ENCODE results near the gene PCED1B. TPM values are rescaled to one million over a fixed set of nuclear protein-coding genes. Genes with fewer than 3 reads are reported as not detected.

PCED1B gene
- polyA plus RNA-seq, 1 donor (not counting 4 experiments of a cell fraction or from before 2014, with no cell fraction given): 3.2 TPM

DNA sequence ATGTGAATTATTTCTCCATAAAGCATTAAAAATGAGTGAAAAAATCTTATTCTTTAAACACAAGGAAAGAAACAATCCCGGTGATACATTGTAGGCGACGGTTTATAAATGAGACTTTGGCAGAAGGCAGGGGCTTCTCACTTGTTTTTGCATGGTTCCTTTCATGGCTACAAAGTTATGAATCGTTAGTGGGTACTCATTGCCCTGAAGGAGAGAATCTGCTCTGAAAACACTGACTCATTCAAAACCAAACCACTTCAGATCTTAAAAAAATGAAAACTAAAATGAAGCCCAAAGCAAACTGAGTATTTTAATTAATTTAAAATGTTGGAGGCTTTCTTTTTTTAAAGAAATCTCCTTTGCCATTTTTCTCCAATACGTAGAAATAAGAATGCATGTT lies 41.7 kb downstream of the PCED1B start:
- H3K4me2 ChIP-seq (ENCODE audit: control insufficient read depth, extremely low read depth, insufficient read depth, low read depth, low read length): no peak overlapping the region

GRCh38 chr12:47122602-47123001 lies 43.2 kb downstream of the PCED1B start:
- Histone ChIP-seq H3K9ac (ENCODE audit: control insufficient read depth, extremely low read depth, insufficient read depth, low read length) (no peak overlapping the region), H3K36me3 (ENCODE audit: control insufficient read depth in 2 of 2, extremely low read depth in 1 of 2, insufficient read depth in 2 of 2, low read length in 2 of 2) (no peaks in the 10 kb centered on the region)
- dilution Hi-C loops (cut with MboI; ENCODE audit: extremely low pct_ligation_motif_present, low sequenced_read_pairs): no loop called here

More for the DNA sequence above, 41.7 kb downstream of the PCED1B start:
- dilution Hi-C loops (cut with MboI; ENCODE audit: extremely low pct_ligation_motif_present, low sequenced_read_pairs): no loop called here
- H2AFZ ChIP-seq (ENCODE audit: control insufficient read depth, low read length): no peak overlapping the region
- TF ChIP-seq CTCF (optimal IDR thresholded peaks at IDR 0.05 in 1 of 3, IDR thresholded peaks at IDR 0.05 in 1 of 3, conservative IDR thresholded peaks at IDR 0.05 in 1 of 3; ENCODE audit: extremely low read depth in 1 of 3, insufficient read depth in 2 of 3, low read length in 3 of 3) (no peak), EZH2 (IDR thresholded peaks at IDR 0.05; ENCODE audit: low read length) (no peak)
- H4K20me1 ChIP-seq (ENCODE audit: control insufficient read depth, extremely low read depth, insufficient read depth, low read length): no peaks in the 10 kb centered on the region
- H3K27me3 ChIP-seq (ENCODE audit: control insufficient read depth, extremely low read depth, insufficient read depth, low read length): no peaks in the 10 kb centered on the region
- H3K36me3 ChIP-seq (ENCODE audit: control insufficient read depth in 2 of 2, extremely low read depth in 1 of 2, insufficient read depth in 2 of 2, low read length in 2 of 2): no peaks in the 10 kb centered on the region
- H3K9me3 ChIP-seq (ENCODE audit: control insufficient read depth, low read depth, low read length): peaks cover 2% of the 10 kb centered on the region
- H3K27ac ChIP-seq (ENCODE audit: control insufficient read depth, insufficient read depth, low read length): no peak overlapping the region
- H3K4me1 ChIP-seq (ENCODE audit: control insufficient read depth, extremely low read depth, insufficient read depth, low read length): peaks cover 13% of the 10 kb centered on the region
- H3K79me2 ChIP-seq (ENCODE audit: control insufficient read depth, insufficient read depth, low read length): no peaks in the 10 kb centered on the region
- no peaks in the 10 kb centered on the region for H3K9me1 ChIP-seq (ENCODE audit: control insufficient read depth, extremely low read depth, insufficient read depth, low read length)
- no peak overlapping the region for H3K9ac ChIP-seq (ENCODE audit: control insufficient read depth, extremely low read depth, insufficient read depth, low read length)
- DNase-seq (ENCODE audit: low read depth, low spot score): no peak
- no peak overlapping the region for H3K4me3 ChIP-seq (ENCODE audit: control insufficient read depth in 2 of 3, extremely low read depth in 1 of 3, insufficient read depth in 2 of 3, low read depth in 1 of 3, low read length in 3 of 3)
- peak; percentile 52 for FAIRE-seq

More at GRCh38 chr12:47122602-47123001, 43.2 kb downstream of the PCED1B start:
- H2AFZ ChIP-seq (ENCODE audit: control insufficient read depth, low read length): no peak overlapping the region
- H4K20me1 ChIP-seq (ENCODE audit: control insufficient read depth, extremely low read depth, insufficient read depth, low read length): no peaks in the 10 kb centered on the region
- DNase-seq (ENCODE audit: low read depth, low spot score) (no peak), FAIRE-seq (no peak)
- no peak overlapping the region for H3K4me3 ChIP-seq (ENCODE audit: control insufficient read depth in 2 of 3, extremely low read depth in 1 of 3, insufficient read depth in 2 of 3, low read depth in 1 of 3, low read length in 3 of 3)
- TF ChIP-seq CTCF (optimal IDR thresholded peaks at IDR 0.05 in 1 of 3, IDR thresholded peaks at IDR 0.05 in 1 of 3, conservative IDR thresholded peaks at IDR 0.05 in 1 of 3; ENCODE audit: extremely low read depth in 1 of 3, insufficient read depth in 2 of 3, low read length in 3 of 3) (no peak), EZH2 (IDR thresholded peaks at IDR 0.05; ENCODE audit: low read length) (no peak)
- no peaks in the 10 kb centered on the region for H3K79me2 ChIP-seq (ENCODE audit: control insufficient read depth, insufficient read depth, low read length)
- H3K9me3 ChIP-seq (ENCODE audit: control insufficient read depth, low read depth, low read length): no peaks in the 10 kb centered on the region
- no peaks in the 10 kb centered on the region for H3K9me1 ChIP-seq (ENCODE audit: control insufficient read depth, extremely low read depth, insufficient read depth, low read length)
- H3K27me3 ChIP-seq (ENCODE audit: control insufficient read depth, extremely low read depth, insufficient read depth, low read length): no peaks in the 10 kb centered on the region
- no peak overlapping the region for H3K4me2 ChIP-seq (ENCODE audit: control insufficient read depth, extremely low read depth, insufficient read depth, low read depth, low read length)
- peaks cover 13% of the 10 kb centered on the region for H3K4me1 ChIP-seq (ENCODE audit: control insufficient read depth, extremely low read depth, insufficient read depth, low read length)
- H3K27ac ChIP-seq (ENCODE audit: control insufficient read depth, insufficient read depth, low read length): no peak overlapping the region

Measured in keratinocyte (primary cell).